Neutrophil (primary cell): ENCODE results near the gene RDX.

Source experiments
- H3K27ac ChIP-seq: fragments of 200-600 bp; sonication (generic); 2 replicates; pipeline ENCODE4 v1.5.1; 2016; ENCODE audit warnings: mild to moderate bottlenecking, moderate library complexity
- H3K27me3 ChIP-seq: fragments of 200-600 bp; sonication (generic); 2 replicates; pipeline ENCODE4 v1.6.0; 2016; ENCODE audit warnings: mild to moderate bottlenecking
- H3K36me3 ChIP-seq: fragments of 200-600 bp; sonication (generic); 2 replicates; pipeline ENCODE4 v1.5.1; 2017
- H3K4me1 ChIP-seq, 2 experiments: fragments of 200-600 bp in 1 of 2; sonication (generic) in 1 of 2; 1 replicate in 1 of 2; 2 replicates in 1 of 2; pipeline versions ENCODE4 v1.5.1 to v1.6.1; 2013 to 2016; ENCODE audit warnings: low read depth in 1 of 2, low read length in 1 of 2, mild to moderate bottlenecking in 1 of 2, moderate library complexity in 1 of 2; ENCODE audit not compliant: control insufficient read depth in 1 of 2, insufficient read depth in 1 of 2
- H3K4me3 ChIP-seq, 2 experiments: fragments of 200-600 bp in 1 of 2; sonication (generic) in 1 of 2; 1 replicate in 1 of 2; 2 replicates in 1 of 2; pipeline ENCODE4 v1.5.1; 2013 to 2016; ENCODE audit warnings: low read depth in 1 of 2, low read length in 1 of 2, mild to moderate bottlenecking in 1 of 2, moderate library complexity in 1 of 2
- H3K9me3 ChIP-seq: fragments of 200-600 bp; sonication (generic); 2 replicates; pipeline ENCODE4 v1.5.1; 2016
- TF ChIP-seq, protein P1 (sequence below): fragments of 200-600 bp; sonication (generic); IDR thresholded peaks from 2 replicates; pipeline ENCODE4 v1.5.1; 2016; ENCODE audit warnings: antibody characterized with exemption

Gene RDX

DNA sequence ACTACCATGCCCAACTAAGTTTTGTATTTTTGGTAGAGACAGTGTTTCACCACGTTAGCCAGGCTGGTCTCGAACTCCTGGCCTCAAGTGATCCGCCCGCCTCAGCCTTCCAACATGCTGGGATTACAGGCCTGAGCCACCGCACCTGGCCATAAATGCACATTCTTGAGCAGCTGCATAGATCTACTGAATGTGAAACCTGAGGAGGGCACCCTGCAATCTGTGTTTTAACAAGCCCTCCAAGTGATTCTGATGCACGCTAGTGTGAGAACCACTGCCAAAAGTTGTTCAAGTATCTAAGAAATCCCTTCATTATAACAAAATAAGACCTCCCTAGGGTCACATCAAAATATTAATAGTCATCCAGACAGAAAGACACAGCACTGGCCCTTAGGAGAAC is 89.3 kb downstream of the RDX start:
- Histone ChIP-seq H3K27me3 (peaks cover 9% of the 10 kb centered on the region), H3K4me3 (no peak overlapping the region), H3K4me1 (no peaks in the 10 kb centered on the region), H3K27ac (no peak overlapping the region), H3K36me3 (no peaks in the 10 kb centered on the region), H3K9me3 (no peaks in the 10 kb centered on the region)
- TF ChIP-seq, protein P1, sequence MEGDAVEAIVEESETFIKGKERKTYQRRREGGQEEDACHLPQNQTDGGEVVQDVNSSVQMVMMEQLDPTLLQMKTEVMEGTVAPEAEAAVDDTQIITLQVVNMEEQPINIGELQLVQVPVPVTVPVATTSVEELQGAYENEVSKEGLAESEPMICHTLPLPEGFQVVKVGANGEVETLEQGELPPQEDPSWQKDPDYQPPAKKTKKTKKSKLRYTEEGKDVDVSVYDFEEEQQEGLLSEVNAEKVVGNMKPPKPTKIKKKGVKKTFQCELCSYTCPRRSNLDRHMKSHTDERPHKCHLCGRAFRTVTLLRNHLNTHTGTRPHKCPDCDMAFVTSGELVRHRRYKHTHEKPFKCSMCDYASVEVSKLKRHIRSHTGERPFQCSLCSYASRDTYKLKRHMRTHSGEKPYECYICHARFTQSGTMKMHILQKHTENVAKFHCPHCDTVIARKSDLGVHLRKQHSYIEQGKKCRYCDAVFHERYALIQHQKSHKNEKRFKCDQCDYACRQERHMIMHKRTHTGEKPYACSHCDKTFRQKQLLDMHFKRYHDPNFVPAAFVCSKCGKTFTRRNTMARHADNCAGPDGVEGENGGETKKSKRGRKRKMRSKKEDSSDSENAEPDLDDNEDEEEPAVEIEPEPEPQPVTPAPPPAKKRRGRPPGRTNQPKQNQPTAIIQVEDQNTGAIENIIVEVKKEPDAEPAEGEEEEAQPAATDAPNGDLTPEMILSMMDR, result no peak

DNA sequence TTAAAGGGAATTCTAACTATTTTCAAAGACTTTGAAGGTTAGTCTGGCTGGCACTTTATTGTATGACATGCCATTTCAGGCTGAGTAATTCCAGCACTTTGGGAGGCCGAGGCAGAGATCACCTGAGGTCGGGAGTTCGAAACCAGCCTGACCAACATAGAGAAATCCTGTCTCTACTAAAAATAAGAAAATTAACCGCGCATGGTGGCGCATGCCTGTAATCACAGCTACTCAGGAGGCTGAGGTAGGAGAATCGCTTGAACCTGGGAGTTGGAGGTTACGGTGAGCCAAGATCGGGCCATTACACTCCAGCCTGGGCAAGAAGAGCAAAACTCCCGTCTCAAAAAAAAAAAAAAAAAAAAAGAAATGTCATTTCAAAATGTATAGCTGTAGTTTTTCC is 95.6 kb downstream of the RDX start:
- Histone ChIP-seq H3K9me3 (no peaks in the 10 kb centered on the region), H3K36me3 (no peaks in the 10 kb centered on the region), H3K27me3 (no peaks in the 10 kb centered on the region), H3K4me3 (no peak overlapping the region), H3K4me1 (no peaks in the 10 kb centered on the region), H3K27ac (no peak overlapping the region)
- TF ChIP-seq, protein P1, result no peak

DNA sequence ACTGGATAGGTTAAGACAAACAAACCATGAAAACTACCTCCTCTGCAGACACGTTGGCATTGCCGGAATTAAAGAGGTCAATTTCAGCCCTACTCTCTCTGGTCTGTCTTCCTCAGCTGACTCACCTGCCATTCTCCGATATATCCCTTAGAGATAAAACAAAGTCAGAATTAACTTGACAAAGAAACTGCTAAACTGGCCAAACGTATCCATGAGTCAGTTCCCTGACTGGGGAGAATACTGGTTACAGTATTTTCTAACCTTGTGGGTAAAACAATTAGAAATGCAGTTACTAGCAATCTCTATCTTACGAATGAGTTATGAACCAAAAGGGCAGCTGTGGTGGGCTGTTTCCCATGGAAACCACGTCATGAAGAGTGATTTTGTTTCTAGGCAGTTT is 96.2 kb downstream of the RDX start:
- Histone ChIP-seq H3K4me1 (no peaks in the 10 kb centered on the region), H3K27ac (no peak overlapping the region), H3K27me3 (no peaks in the 10 kb centered on the region), H3K9me3 (no peaks in the 10 kb centered on the region), H3K36me3 (no peaks in the 10 kb centered on the region), H3K4me3 (no peak overlapping the region)
- TF ChIP-seq, protein P1, result no peak

DNA sequence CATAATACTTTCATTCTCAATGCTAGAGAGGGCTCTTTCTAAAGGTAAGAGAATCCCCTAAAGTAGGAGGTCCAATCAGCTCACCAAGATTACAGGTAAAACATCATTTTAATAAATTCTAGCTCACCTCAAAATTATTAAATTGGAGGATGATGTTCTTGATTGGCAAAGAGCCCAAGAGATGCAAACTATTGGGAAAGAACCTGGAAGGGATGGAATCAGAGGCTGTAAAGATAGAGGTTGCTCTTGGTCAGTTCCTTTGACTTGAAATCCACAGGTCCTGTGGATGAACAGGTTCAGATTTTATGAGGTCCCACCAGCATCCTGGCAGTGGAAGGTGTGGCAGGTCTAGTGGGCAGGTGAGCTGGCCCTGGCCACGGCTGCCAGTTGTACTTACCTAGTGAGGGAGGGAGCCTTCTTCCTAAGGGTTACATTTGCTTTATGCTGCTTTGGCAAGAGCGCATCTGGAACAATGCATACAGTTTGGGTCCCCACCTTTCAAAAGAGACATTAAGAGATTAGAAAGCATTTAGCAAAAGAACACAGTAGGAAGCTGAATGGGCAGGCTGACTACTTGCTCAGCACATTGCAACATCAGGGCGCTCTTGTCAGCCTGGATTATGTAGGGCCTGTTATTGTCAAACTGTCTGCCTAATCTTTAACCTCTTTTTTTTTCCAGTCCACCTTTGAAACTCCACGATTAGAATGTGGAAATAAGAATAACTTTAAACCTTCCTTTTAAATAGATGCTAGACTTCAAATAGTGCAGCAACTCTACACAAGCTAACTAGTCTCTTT is 97.0 kb downstream of the RDX start:
- H3K4me3 ChIP-seq, result no peak overlapping the region
- no peaks in the 10 kb centered on the region for H3K4me1 ChIP-seq
- no peak overlapping the region for H3K27ac ChIP-seq
- H3K36me3 ChIP-seq, result no peaks in the 10 kb centered on the region
- no peaks in the 10 kb centered on the region for H3K27me3 ChIP-seq
- TF ChIP-seq, protein P1, result no peak
- no peaks in the 10 kb centered on the region for H3K9me3 ChIP-seq

DNA sequence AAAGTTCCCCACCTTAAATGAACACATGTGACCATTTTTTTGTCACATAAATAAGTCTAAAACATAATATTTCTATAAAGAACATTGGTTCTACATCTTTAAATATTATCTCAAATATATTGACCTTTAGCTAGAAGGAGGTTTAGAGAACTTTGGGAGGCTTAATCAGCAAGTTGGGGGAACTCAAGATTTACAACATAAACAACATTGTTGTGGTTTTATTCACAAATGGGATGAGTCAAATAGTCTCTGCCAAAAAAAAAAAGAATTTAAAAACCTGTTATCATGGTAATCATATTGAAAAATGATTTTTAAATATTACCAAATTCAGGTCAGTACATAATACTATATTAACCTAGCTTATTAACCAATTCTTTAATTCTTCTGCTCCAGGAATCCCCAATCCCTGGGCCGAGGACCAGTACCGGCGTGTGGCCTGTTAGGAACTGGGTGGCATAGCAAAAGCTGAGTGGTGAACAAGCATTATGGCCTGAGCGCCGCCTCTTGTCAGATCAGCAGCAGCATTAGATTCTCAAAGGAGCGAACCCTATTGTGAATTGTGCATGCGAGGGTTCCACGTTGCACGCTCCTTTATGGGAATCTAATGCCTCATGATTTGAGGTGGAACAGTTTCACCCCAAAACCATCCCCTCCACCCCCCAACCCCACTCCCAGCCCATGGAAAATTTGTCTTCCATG is 98.2 kb downstream of the RDX start:
- H3K4me3 ChIP-seq, result no peak overlapping the region
- TF ChIP-seq, protein P1, result no peak
- H3K27me3 ChIP-seq, result no peaks in the 10 kb centered on the region
- no peaks in the 10 kb centered on the region for H3K36me3 ChIP-seq
- H3K4me1 ChIP-seq, result no peaks in the 10 kb centered on the region
- H3K9me3 ChIP-seq, result no peaks in the 10 kb centered on the region
- no peak overlapping the region for H3K27ac ChIP-seq
